ENCODE results near the gene RBM45. TPM values are rescaled to one million over a fixed set of nuclear protein-coding genes. Genes with fewer than 3 reads are reported as not detected.
"Not testable (repeated sequence)": the region's sequence is repeated elsewhere in the genome, so short reads cannot be mapped to it uniquely, and the experiment has no call there.

Gene RBM45
- total RNA-seq, 1 experiment from 2014 or later, result 7.4 TPM

GRCh38 chr2:178152977-178153376 lies 40.7 kb downstream of the RBM45 start:
- H4K20me1 ChIP-seq (ENCODE audit: insufficient read depth), result no peaks in the 10 kb centered on the region
- H2AFZ ChIP-seq (ENCODE audit: low read depth, low read length, poor library complexity, severe bottlenecking), result no peak overlapping the region
- H3K9me2 ChIP-seq (ENCODE audit: insufficient read depth), result no peaks in the 10 kb centered on the region
- ChIA-PET RAD21 (ENCODE audit: low non-redundant PET in 1 of 2, low total read pairs in 2 of 2, uncharacterized antibody in 2 of 2, unreplicated experiment in 2 of 2) (no interaction called here), CTCF (no interaction called here), POLR2A (no interaction called here)
- intact Hi-C loops (cut with micrococcal nuclease), result no loop called here
- no peaks in the 10 kb centered on the region for H3K27me3 ChIP-seq (ENCODE audit: insufficient read depth, low read length)
- TF ChIP-seq TCF7L2 (IDR thresholded peaks at IDR 0.05; ENCODE audit: borderline replicate concordance, extremely low read depth, insufficient read depth, insufficient read length) (no peak), CBX3 (IDR thresholded peaks at IDR 0.05; ENCODE audit: low read depth) (no peak), ELF1 (IDR thresholded peaks at IDR 0.05; ENCODE audit: borderline replicate concordance, low read depth) (no peak), RAD21 (IDR thresholded peaks at IDR 0.05; ENCODE audit: low read depth) (no peak), CEBPB (IDR thresholded peaks at IDR 0.05; ENCODE audit: low read depth) (no peak), SIN3A (IDR thresholded peaks at IDR 0.05; ENCODE audit: low read depth) (no peak), JUND (IDR thresholded peaks at IDR 0.05) (no peak), EGR1 (IDR thresholded peaks at IDR 0.05; ENCODE audit: low read depth) (no peak), SP1 (IDR thresholded peaks at IDR 0.05; ENCODE audit: low read depth) (no peak), EZH2phosphoT487 (IDR thresholded peaks at IDR 0.05; ENCODE audit: borderline replicate concordance) (no peak), MAX (IDR thresholded peaks at IDR 0.05) (no peak)
- H3K79me2 ChIP-seq (ENCODE audit: insufficient read depth, low read length), result no peaks in the 10 kb centered on the region
- no peak overlapping the region for H3K9ac ChIP-seq (ENCODE audit: low read length)
- no peaks in the 10 kb centered on the region for H3K36me3 ChIP-seq (ENCODE audit: control insufficient read depth in 1 of 2, insufficient read depth in 2 of 2, low read length in 2 of 2)
- ATAC-seq, result no peak
- H3K4me2 ChIP-seq (ENCODE audit: low read length), result no peak overlapping the region
- H3K4me1 ChIP-seq (ENCODE audit: control insufficient read depth in 1 of 2, insufficient read depth in 2 of 2, low read length in 2 of 2), result no peaks in the 10 kb centered on the region
- H3K27ac ChIP-seq (ENCODE audit: low read depth, low read length), result no peak overlapping the region
- BruUV-seq (replicated peaks), result no TSS peak
- DNase-seq (ENCODE audit: low read depth, low spot score), result no peak
- H3K9me3 ChIP-seq (ENCODE audit: control insufficient read depth in 1 of 2, insufficient read depth in 1 of 2, low read depth in 1 of 2, low read length in 2 of 2), result no peaks in the 10 kb centered on the region
- no peak overlapping the region for H3K4me3 ChIP-seq (replicated peaks in 1 of 2; ENCODE audit: low read depth in 1 of 2, low read length in 2 of 2)

- ATAC-seq; CTCF ChIA-PET; RAD21 ChIA-PET (ENCODE audit: low non-redundant PET in 1 of 2, low total read pairs in 2 of 2, uncharacterized antibody in 2 of 2, unreplicated experiment in 2 of 2): not testable (repeated sequence)
These were observed 41.6 kb downstream of the RBM45 start for GRCh38 chr2:178153878-178154277.

More at GRCh38 chr2:178153878-178154277, 41.6 kb downstream of the RBM45 start:
- H3K27ac ChIP-seq (ENCODE audit: low read depth, low read length); BruUV-seq (replicated peaks); intact Hi-C loops (cut with micrococcal nuclease); H3K27me3 ChIP-seq (ENCODE audit: insufficient read depth, low read length); H3K79me2 ChIP-seq (ENCODE audit: insufficient read depth, low read length); H3K4me3 ChIP-seq (replicated peaks in 1 of 2; ENCODE audit: low read depth in 1 of 2, low read length in 2 of 2); H3K4me1 ChIP-seq (ENCODE audit: control insufficient read depth in 1 of 2, insufficient read depth in 2 of 2, low read length in 2 of 2); H3K36me3 ChIP-seq (ENCODE audit: control insufficient read depth in 1 of 2, insufficient read depth in 2 of 2, low read length in 2 of 2); H2AFZ ChIP-seq (ENCODE audit: low read depth, low read length, poor library complexity, severe bottlenecking); H3K9ac ChIP-seq (ENCODE audit: low read length); H4K20me1 ChIP-seq (ENCODE audit: insufficient read depth); H3K9me3 ChIP-seq (ENCODE audit: control insufficient read depth in 1 of 2, insufficient read depth in 1 of 2, low read depth in 1 of 2, low read length in 2 of 2); H3K9me2 ChIP-seq (ENCODE audit: insufficient read depth); DNase-seq (ENCODE audit: low read depth, low spot score); H3K4me2 ChIP-seq (ENCODE audit: low read length); POLR2A ChIA-PET: not testable (repeated sequence)

All from HCT116 (cell line).